Right lobe of liver (tissue), 4 donors: ENCODE measurements around the gene PPFIBP2.

Source experiments
- POLR2A ChIP-seq: fragments of 450-650 bp; IDR thresholded peaks from one replicate; pipeline ENCODE4 v1.6.1; 2017; ENCODE audit warnings: antibody characterized with exemption, mild to moderate bottlenecking
- TF ChIP-seq, protein P1 (sequence below), 4 donors: fragments of 200-600 bp in 3 of 4; fragments of 450-650 bp in 1 of 4; IDR thresholded peaks; one replicate each; pipeline versions ENCODE4 v1.5.1 to v1.8.0; 2016 to 2022; ENCODE audit warnings: antibody characterized with exemption in 4 of 4, mild to moderate bottlenecking in 2 of 4
- donor health status: DM: no; HTN: no; CAD: no.
- donor health status: DM: no; HTN: no; CAD: no.
- donor health status: DM: no; HTN: yes; CAD: no.

- TF ChIP-seq, protein P1, sequence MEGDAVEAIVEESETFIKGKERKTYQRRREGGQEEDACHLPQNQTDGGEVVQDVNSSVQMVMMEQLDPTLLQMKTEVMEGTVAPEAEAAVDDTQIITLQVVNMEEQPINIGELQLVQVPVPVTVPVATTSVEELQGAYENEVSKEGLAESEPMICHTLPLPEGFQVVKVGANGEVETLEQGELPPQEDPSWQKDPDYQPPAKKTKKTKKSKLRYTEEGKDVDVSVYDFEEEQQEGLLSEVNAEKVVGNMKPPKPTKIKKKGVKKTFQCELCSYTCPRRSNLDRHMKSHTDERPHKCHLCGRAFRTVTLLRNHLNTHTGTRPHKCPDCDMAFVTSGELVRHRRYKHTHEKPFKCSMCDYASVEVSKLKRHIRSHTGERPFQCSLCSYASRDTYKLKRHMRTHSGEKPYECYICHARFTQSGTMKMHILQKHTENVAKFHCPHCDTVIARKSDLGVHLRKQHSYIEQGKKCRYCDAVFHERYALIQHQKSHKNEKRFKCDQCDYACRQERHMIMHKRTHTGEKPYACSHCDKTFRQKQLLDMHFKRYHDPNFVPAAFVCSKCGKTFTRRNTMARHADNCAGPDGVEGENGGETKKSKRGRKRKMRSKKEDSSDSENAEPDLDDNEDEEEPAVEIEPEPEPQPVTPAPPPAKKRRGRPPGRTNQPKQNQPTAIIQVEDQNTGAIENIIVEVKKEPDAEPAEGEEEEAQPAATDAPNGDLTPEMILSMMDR (IDR thresholded peaks at IDR 0.05): no peak
- no peak for TF ChIP-seq POLR2A
These were observed 13.5 kb upstream of the PPFIBP2 start for GRCh38 chr11:7500251-7500650.
